K562 (cell line): ENCODE measurements around the gene FRMD4B. TPM values are rescaled to one million over a fixed set of nuclear protein-coding genes. Genes with fewer than 3 reads are reported as not detected.

Experiments used
- ATAC-seq: fragments of 200-7000 bp; cut with Tn5 transposase; 3 replicates; pipeline ENCODE4 v1.9.1; 2020; ENCODE audit warnings: moderate library complexity
- BruUV-seq: library from RNA; stranded (reverse); fragments of 400-500 nt; replicated peaks from 2 replicates; lab custom pipeline; 2021; lab: Mats Ljungman, UMichigan
- CTCF ChIA-PET: fragments of 300-600 bp; formaldehyde crosslinking; extraction: SDS; loops from one replicate; lab custom pipeline; 2021; ENCODE audit warnings: low intra/inter-chr PET ratio; lab: Yijun Ruan, JAX
- POLR2A ChIA-PET: fragments of 300-600, 350-650 bp; sonication (Branson Sonifier 250); formaldehyde crosslinking; extraction: SDS; loops from one replicate; lab custom pipeline; 2021; ENCODE audit warnings: antibody characterized with exemption, inconsistent platforms; lab: Yijun Ruan, JAX
- DNase-seq, 4 experiments: peaks; one replicate each; pipeline versions ENCODE4 v3.0.0 to v3.0.0-alpha.2; 2011 to 2018; ENCODE audit warnings: low spot score in 3 of 4, mixed read lengths in 3 of 4; ENCODE audit errors: extremely low read depth in 1 of 4
- FAIRE-seq: peaks from 2 replicates; lab custom pipeline; 2011; peaks lifted over from hg19 to GRCh38; lab: Jason Lieb, UNC
- H2AFZ ChIP-seq: 2 replicates; pipeline ENCODE4 v1.6.0; 2011; ENCODE audit warnings: low read depth, low read length, control low read depth, inconsistent platforms
- H3K27ac ChIP-seq: fragments of 200-600 bp; 3 replicates; pipeline ENCODE4 v1.8.0; 2011; ENCODE audit warnings: low read depth, mild to moderate bottlenecking, control low read depth, inconsistent platforms, low read length, moderate library complexity, mixed read lengths; ENCODE audit errors: extremely low read depth
- H3K27me3 ChIP-seq, 2 experiments: fragments of 300-600 bp in 1 of 2; 2 replicates in 1 of 2; 3 replicates in 1 of 2; pipeline versions ENCODE4 v1.6.0 to v1.8.0; 2011; ENCODE audit warnings: inconsistent platforms in 2 of 2, low read length in 2 of 2, mild to moderate bottlenecking in 1 of 2, mixed read lengths in 1 of 2, moderate library complexity in 1 of 2; ENCODE audit not compliant: control insufficient read depth in 2 of 2, insufficient read depth in 2 of 2
- H3K36me3 ChIP-seq: fragments of 300-600 bp; 3 replicates; pipeline ENCODE4 v1.8.0; 2011; ENCODE audit warnings: mild to moderate bottlenecking, low read length, inconsistent platforms; ENCODE audit not compliant: control insufficient read depth, insufficient read depth
- H3K4me1 ChIP-seq, 2 experiments: fragments of 200-600 bp in 1 of 2; replicated peaks in 1 of 2; 2 replicates in 1 of 2; 3 replicates in 1 of 2; pipeline versions ENCODE4 v1.5.1 to v1.8.0; 2011; ENCODE audit warnings: inconsistent platforms in 2 of 2, low read length in 2 of 2, mild to moderate bottlenecking in 1 of 2, mixed read lengths in 1 of 2, moderate library complexity in 1 of 2; ENCODE audit not compliant: control insufficient read depth in 2 of 2, insufficient read depth in 2 of 2
- H3K4me2 ChIP-seq: 2 replicates; pipeline ENCODE4 v1.6.1; 2011; ENCODE audit warnings: low read length, control low read depth, inconsistent platforms, mixed read lengths; ENCODE audit not compliant: insufficient read depth
- H3K4me3 ChIP-seq: fragments of 200-600 bp; sonication (generic), shearing (Covaris generic); 2 replicates; pipeline ENCODE4 v1.5.1; 2016; ENCODE audit warnings: control low read depth, inconsistent platforms
- H3K79me2 ChIP-seq: fragments of 200-600 bp; 3 replicates; pipeline ENCODE4 v1.8.0; 2011; ENCODE audit warnings: low read length, inconsistent platforms; ENCODE audit not compliant: control insufficient read depth, insufficient read depth
- H3K9ac ChIP-seq, 2 experiments: 2 replicates each; pipeline versions ENCODE4 v1.6.0 to v1.6.1; 2011; ENCODE audit warnings: low read depth in 2 of 2, low read length in 2 of 2, control low read depth in 1 of 2, inconsistent platforms in 1 of 2, mild to moderate bottlenecking in 1 of 2, mixed read lengths in 1 of 2; ENCODE audit not compliant: insufficient read depth in 1 of 2
- H3K9me1 ChIP-seq: one replicate; pipeline ENCODE4 v1.6.0; 2011; ENCODE audit warnings: inconsistent platforms, mild to moderate bottlenecking, low read length, moderate library complexity; ENCODE audit not compliant: control insufficient read depth, insufficient read depth
- H3K9me3 ChIP-seq: replicated peaks from 2 replicates; pipeline ENCODE4 v1.5.1; 2011; ENCODE audit warnings: low read depth, low read length, inconsistent platforms; ENCODE audit not compliant: control insufficient read depth, insufficient read depth
- H4K20me1 ChIP-seq: replicated peaks from 2 replicates; pipeline ENCODE4 v1.6.1; 2011; ENCODE audit warnings: low read length, inconsistent platforms, mixed read lengths; ENCODE audit not compliant: control insufficient read depth, insufficient read depth
- ATF4 ChIP-seq: fragments of 450-650 bp; formaldehyde crosslinking; IDR thresholded peaks from 2 replicates; pipeline ENCODE4 v1.4.0; 2022; ENCODE audit warnings: mild to moderate bottlenecking, moderate library complexity
- ATF7 ChIP-seq: fragments of 450-650 bp; IDR thresholded peaks from 2 replicates; pipeline ENCODE4 v1.7.1; 2014; ENCODE audit warnings: mild to moderate bottlenecking, moderate library complexity
- ELF4 ChIP-seq: fragments of 450-650 bp; formaldehyde crosslinking; IDR thresholded peaks from 2 replicates; pipeline ENCODE4 v1.4.0; 2022; ENCODE audit warnings: missing genetic modification characterization
- L3MBTL2 ChIP-seq: fragments of 450-650 bp; IDR thresholded peaks from 2 replicates; pipeline ENCODE4 v1.6.1; 2016; ENCODE audit warnings: mild to moderate bottlenecking, moderate library complexity
- PHF8 ChIP-seq: fragments of 200-600 bp; sonication (generic); IDR thresholded peaks from 2 replicates; pipeline ENCODE4 v1.6.1; 2012; ENCODE audit warnings: mixed run types, mild to moderate bottlenecking, inconsistent platforms, low read length, moderate library complexity, borderline replicate concordance
- WGBS: fragments of 100-300 bp; shearing (Covaris generic); methylation state at CpG from one replicate; pipeline ENCODE4 v1.1.6; 2016; ENCODE audit warnings: low coverage, mixed read lengths; ENCODE audit not compliant: insufficient coverage; ENCODE audit errors: missing lambda C conversion rate; 5-methylcytosine and 5-hydroxymethylcytosine counted together
- in situ Hi-C: fragments of 300-500 bp; cut with MboI; formaldehyde crosslinking; loops from 4 replicates; pipeline ENCODE4 v1.15.0; 2018; ENCODE audit warnings: inconsistent platforms, mixed read lengths
- intact Hi-C: fragments of 100-400 bp; cut with micrococcal nuclease; formaldehyde crosslinking; loops from 2 replicates; pipeline ENCODE4 v1.14.2; 2022
- polyA plus RNA-seq, 8 experiments: library from polyadenylated mRNA; depleted of rRNA in 4 of 8; stranded (reverse) in 5 of 8; unstranded in 3 of 8; fragments of >200 nt; fragmentation: Nextera tagmentation in 2 of 8; fragmentation: Illumina TruSeq in 1 of 8; extraction: Ambion mirVana in 2 of 8; extraction: Trizol in 1 of 8; gene quantifications; 2 replicates each; pipeline versions ENCODE4 v1.2.1 to v1.2.3, GENCODE V29; 2011 to 2014; ENCODE audit warnings: inconsistent platforms in 1 of 8, missing spikeins in 1 of 8
- total RNA-seq, 7 experiments: library from RNA; depleted of rRNA in 6 of 7; stranded (reverse); fragments of >200 nt in 6 of 7; fragmentation: Illumina TruSeq in 2 of 7; extraction: Trizol in 2 of 7; gene quantifications; 2 replicates each; pipeline versions ENCODE4 v1.2.1 to v1.2.3, GENCODE V29; 2011 to 2021; ENCODE audit warnings: low replicate concordance in 1 of 7
- TF ChIP-seq, protein P1 (sequence below): fragments of 200-400 bp; formaldehyde crosslinking; IDR thresholded peaks from 2 replicates; pipeline ENCODE4 v1.6.1; 2017; ENCODE audit warnings: mild to moderate bottlenecking, low read depth, low read length, moderate library complexity

Gene FRMD4B
- total and polyA plus RNA-seq, 9 of the 15 experiments (the other 6 are each of a cell fraction or from before 2014, with no cell fraction given), result 0.03 to 0.09 (median 0.04) TPM; not detected in 3

GRCh38 chr3:69246612-69247011 lies 139.3 kb downstream of the FRMD4B start (continued):
- TF ChIP-seq, protein P1, sequence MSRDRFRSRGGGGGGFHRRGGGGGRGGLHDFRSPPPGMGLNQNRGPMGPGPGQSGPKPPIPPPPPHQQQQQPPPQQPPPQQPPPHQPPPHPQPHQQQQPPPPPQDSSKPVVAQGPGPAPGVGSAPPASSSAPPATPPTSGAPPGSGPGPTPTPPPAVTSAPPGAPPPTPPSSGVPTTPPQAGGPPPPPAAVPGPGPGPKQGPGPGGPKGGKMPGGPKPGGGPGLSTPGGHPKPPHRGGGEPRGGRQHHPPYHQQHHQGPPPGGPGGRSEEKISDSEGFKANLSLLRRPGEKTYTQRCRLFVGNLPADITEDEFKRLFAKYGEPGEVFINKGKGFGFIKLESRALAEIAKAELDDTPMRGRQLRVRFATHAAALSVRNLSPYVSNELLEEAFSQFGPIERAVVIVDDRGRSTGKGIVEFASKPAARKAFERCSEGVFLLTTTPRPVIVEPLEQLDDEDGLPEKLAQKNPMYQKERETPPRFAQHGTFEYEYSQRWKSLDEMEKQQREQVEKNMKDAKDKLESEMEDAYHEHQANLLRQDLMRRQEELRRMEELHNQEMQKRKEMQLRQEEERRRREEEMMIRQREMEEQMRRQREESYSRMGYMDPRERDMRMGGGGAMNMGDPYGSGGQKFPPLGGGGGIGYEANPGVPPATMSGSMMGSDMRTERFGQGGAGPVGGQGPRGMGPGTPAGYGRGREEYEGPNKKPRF, result no peak

- Histone ChIP-seq H3K27me3 (peaks cover 1 to 19% of the 10 kb centered on the region in 2 experiments; a peak in 4 of 5 replicates), H3K79me2 (no peaks in the 10 kb centered on the region), H3K9ac (no peak overlapping the region), H3K4me2 (no peak overlapping the region), H3K9me1 (no peaks in the 10 kb centered on the region), H3K4me1 (peaks cover 0 to 4% of the 10 kb centered on the region in 2 experiments; a peak in 2 of 5 replicates), H3K9me3 (no peaks in the 10 kb centered on the region), H3K36me3 (no peaks in the 10 kb centered on the region), H2AFZ (no peak overlapping the region), H3K27ac (no peak overlapping the region), H3K4me3 (no peak overlapping the region), H4K20me1 (no peaks in the 10 kb centered on the region)
- ChIA-PET POLR2A (interaction anchor here (0.7 to 1.2 kb wide), 2 partner anchors 12 to 63 kb away, joined by 3 read pairs; no protein-coding TSS in a partner anchor), CTCF (no interaction called here)
- ATAC-seq (no peak), FAIRE-seq (no peak), DNase-seq (no peak)
- in situ Hi-C loops (no loop called here), intact Hi-C loops (loop anchor here (10.0 kb wide), 1 partner anchor 69 kb away; no protein-coding TSS in a partner anchor)
- BruUV-seq, result no TSS peak
- TF ChIP-seq ELF4 (CRISPR knock-in tag), result no peak
- TF ChIP-seq ATF4 (CRISPR knock-in tag), result no peak
- no peak for TF ChIP-seq PHF8
- TF ChIP-seq ATF7, result no peak
- TF ChIP-seq L3MBTL2, result no peak
- WGBS, result 75% methylated on average over 1 of the region's 2 CpGs
Measured at GRCh38 chr3:69244039-69244438, 141.8 kb downstream of the FRMD4B start.
